Adrenal gland (tissue), 5 donors: Measurements from ENCODE around the gene ZNF256.

Source experiments
- POLR2A ChIP-seq, 2 donors: fragments of 450-650 bp; IDR thresholded peaks; one replicate each; pipeline ENCODE4 v1.6.1; 2017; ENCODE audit warnings: antibody characterized with exemption in 2 of 2, mild to moderate bottlenecking in 2 of 2, moderate library complexity in 1 of 2
- TF ChIP-seq, protein P1 (sequence below), 6 experiments: fragments of 450-650 bp in 4 of 6; fragments of 200-600 bp in 2 of 6; sonication (generic) in 1 of 6; IDR thresholded peaks; 1 replicate in 5 of 6; 2 replicates in 1 of 6; pipeline versions ENCODE4 v1.5.1 to v1.8.0; 2016 to 2021; ENCODE audit warnings: antibody characterized with exemption in 6 of 6, mild to moderate bottlenecking in 2 of 6, moderate library complexity in 1 of 6
- donor health status: DM: no; HTN: no; CAD: no.

DNA sequence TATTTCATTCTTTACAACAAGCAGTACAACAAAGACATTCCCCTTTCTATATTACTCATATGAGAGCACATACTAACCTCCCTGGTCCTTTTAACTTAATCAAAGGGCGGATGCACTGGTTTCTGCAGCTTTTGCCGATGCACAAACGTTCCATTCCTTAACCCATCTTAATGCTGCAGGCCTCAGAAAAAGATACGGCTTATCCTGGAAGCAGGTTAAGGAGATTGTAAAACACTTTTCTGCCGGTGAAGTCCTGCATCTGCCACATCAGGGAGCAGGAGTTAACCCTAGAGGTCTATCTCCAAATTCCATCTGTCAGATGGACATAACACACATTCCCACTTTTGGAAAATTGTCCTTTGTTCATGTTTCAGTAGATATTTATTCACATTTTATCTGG is 47.2 kb downstream of the ZNF256 start:
- TF ChIP-seq, protein P1, sequence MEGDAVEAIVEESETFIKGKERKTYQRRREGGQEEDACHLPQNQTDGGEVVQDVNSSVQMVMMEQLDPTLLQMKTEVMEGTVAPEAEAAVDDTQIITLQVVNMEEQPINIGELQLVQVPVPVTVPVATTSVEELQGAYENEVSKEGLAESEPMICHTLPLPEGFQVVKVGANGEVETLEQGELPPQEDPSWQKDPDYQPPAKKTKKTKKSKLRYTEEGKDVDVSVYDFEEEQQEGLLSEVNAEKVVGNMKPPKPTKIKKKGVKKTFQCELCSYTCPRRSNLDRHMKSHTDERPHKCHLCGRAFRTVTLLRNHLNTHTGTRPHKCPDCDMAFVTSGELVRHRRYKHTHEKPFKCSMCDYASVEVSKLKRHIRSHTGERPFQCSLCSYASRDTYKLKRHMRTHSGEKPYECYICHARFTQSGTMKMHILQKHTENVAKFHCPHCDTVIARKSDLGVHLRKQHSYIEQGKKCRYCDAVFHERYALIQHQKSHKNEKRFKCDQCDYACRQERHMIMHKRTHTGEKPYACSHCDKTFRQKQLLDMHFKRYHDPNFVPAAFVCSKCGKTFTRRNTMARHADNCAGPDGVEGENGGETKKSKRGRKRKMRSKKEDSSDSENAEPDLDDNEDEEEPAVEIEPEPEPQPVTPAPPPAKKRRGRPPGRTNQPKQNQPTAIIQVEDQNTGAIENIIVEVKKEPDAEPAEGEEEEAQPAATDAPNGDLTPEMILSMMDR (IDR thresholded peaks at IDR 0.05): no peak
- no peak for TF ChIP-seq POLR2A (IDR thresholded peaks at IDR 0.05)
